Ovary (tissue), 3 donors: Measurements from ENCODE around the gene FBXL17.

ENCODE experiments used
- CTCF ChIP-seq, 3 donors: fragments of 450-650 bp in 2 of 3; fragments of 200-600 bp in 1 of 3; IDR thresholded peaks; one replicate each; pipeline versions ENCODE4 v1.5.1 to v1.8.0; 2016 to 2022; ENCODE audit warnings: antibody characterized with exemption in 3 of 3, mild to moderate bottlenecking in 1 of 3
- EP300 ChIP-seq: sonication (generic); formaldehyde crosslinking; IDR thresholded peaks from one replicate; pipeline ENCODE4 v1.6.1; 2017; ENCODE audit warnings: antibody characterized with exemption
- POLR2A ChIP-seq: fragments of 450-650 bp; IDR thresholded peaks from one replicate; pipeline ENCODE4 v1.6.1; 2017; ENCODE audit warnings: antibody characterized with exemption, mild to moderate bottlenecking, moderate library complexity
- donor health status: DM: no; HTN: no; CAD: no.

GRCh38 chr5:108361771-108362170 is 20.1 kb downstream of the FBXL17 start:
- TF ChIP-seq POLR2A (no peak), EP300 (no peak), CTCF (IDR thresholded peaks at IDR 0.05) (no peak)
